ENCODE results near the gene HPGD. TPM values are rescaled to one million over a fixed set of nuclear protein-coding genes. Genes with fewer than 3 reads are reported as not detected.

Gene HPGD
- total RNA-seq, 1 donor from 2014 or later, result 134 TPM

DNA sequence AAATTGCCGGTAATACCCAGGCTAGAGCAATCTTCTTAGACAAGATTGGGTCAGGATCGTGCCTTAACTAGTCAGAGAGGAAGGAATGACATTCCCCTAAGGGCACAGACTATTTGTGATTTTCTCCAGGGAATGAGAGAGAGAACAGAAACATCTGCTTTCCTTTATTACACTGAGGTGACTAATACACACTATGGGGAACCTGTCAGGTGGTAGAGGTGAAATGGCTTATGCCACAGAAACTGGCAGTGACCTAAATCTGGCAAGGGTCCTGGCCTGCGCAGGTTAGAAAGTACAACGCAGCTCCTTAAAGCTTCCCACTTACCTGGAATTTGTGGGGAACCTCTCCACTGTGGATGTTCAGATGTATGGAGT is 16.6 kb upstream of the HPGD start:
- Histone ChIP-seq H3K27ac (no peak overlapping the region), H3K4me1 (peaks cover 7% of the 10 kb centered on the region), H3K4me3 (no peak overlapping the region), H3K36me3 (no peaks in the 10 kb centered on the region), H3K9me3 (no peaks in the 10 kb centered on the region), H3K27me3 (no peaks in the 10 kb centered on the region)
- intact Hi-C loops (cut with DNase I), result no loop called here
- TF ChIP-seq POLR2A (IDR thresholded peaks at IDR 0.05), result no peak
- peak in 1 of 2 donors; percentile 69 for TF ChIP-seq POLR2AphosphoS5 (IDR thresholded peaks at IDR 0.05; ENCODE audit: insufficient read depth in 1 of 2, low read depth in 1 of 2)
- TF ChIP-seq, protein P1, sequence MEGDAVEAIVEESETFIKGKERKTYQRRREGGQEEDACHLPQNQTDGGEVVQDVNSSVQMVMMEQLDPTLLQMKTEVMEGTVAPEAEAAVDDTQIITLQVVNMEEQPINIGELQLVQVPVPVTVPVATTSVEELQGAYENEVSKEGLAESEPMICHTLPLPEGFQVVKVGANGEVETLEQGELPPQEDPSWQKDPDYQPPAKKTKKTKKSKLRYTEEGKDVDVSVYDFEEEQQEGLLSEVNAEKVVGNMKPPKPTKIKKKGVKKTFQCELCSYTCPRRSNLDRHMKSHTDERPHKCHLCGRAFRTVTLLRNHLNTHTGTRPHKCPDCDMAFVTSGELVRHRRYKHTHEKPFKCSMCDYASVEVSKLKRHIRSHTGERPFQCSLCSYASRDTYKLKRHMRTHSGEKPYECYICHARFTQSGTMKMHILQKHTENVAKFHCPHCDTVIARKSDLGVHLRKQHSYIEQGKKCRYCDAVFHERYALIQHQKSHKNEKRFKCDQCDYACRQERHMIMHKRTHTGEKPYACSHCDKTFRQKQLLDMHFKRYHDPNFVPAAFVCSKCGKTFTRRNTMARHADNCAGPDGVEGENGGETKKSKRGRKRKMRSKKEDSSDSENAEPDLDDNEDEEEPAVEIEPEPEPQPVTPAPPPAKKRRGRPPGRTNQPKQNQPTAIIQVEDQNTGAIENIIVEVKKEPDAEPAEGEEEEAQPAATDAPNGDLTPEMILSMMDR (IDR thresholded peaks at IDR 0.05), result no peak
- DNase-seq (ENCODE audit: extremely low spot score in 2 of 2), result no peak

DNA sequence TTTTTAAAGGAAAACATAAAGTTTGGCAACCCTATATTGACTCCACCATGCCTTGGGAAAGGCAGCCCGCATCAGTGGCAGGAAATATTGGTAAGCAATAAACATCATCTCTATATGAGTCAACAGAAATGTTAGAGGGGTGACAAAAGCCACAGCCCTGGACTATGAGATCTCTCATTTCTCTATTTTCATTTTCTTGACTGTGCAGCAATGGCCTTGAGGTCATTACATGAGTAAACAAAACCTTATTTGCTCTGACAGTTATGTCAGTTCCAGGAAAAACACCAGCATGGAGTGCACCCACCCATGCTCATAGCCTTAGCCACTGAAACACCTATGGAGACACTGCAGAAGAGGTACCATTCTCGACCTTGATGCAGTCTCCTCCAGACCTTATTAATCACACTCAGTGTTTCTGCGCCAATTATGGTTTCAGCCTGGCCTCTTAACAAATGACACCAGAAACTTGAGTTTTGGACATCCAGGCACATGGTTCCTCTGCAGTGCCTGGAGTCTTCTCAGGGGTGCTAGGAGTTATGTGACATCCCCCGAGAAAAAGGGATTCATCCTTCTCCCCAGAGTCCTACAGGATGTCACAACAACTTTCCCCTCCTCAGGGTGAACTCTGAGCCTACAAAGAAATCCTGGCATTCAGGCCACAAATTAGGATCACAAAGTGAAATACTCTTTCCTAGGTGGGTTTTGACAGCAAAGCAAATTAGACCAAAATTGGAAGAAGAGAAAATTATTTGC is 16.0 kb upstream of the HPGD start:
- Histone ChIP-seq H3K4me3 (no peak overlapping the region), H3K4me1 (peaks cover 7% of the 10 kb centered on the region), H3K36me3 (no peaks in the 10 kb centered on the region), H3K9me3 (no peaks in the 10 kb centered on the region), H3K27me3 (no peaks in the 10 kb centered on the region), H3K27ac (no peak overlapping the region)
- intact Hi-C loops (cut with DNase I), result no loop called here
- TF ChIP-seq, protein P1 (IDR thresholded peaks at IDR 0.05), result no peak
- TF ChIP-seq POLR2AphosphoS5 (IDR thresholded peaks at IDR 0.05; ENCODE audit: insufficient read depth in 1 of 2, low read depth in 1 of 2) (no peak), POLR2A (IDR thresholded peaks at IDR 0.05) (no peak)
- DNase-seq (ENCODE audit: extremely low spot score in 2 of 2), result no peak

DNA sequence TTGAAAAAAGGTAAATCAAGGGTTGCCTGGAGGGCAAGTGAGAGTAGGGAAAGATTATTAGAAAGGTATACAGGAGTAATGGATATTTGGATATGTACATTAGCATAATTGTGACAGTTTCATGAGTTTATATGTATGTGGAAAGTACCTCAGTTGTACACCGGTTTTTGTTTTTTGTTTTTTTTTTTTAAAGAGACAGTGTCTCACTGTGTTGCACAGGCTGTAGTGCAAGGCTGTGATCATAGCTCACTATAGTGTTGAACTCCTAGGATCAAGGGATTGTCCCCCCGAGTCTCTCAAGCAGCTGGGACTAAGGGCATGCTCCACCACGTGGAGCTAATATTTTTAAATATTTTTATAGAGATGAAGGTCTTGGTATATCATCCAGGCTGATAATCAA is 15.3 kb upstream of the HPGD start:
- Histone ChIP-seq H3K36me3 (no peaks in the 10 kb centered on the region), H3K27me3 (no peaks in the 10 kb centered on the region), H3K4me1 (peaks cover 7% of the 10 kb centered on the region), H3K4me3 (no peak overlapping the region), H3K9me3 (no peaks in the 10 kb centered on the region), H3K27ac (no peak overlapping the region)
- no peak for DNase-seq (ENCODE audit: extremely low spot score in 2 of 2)
- intact Hi-C loops (cut with DNase I), result no loop called here
- TF ChIP-seq, protein P1 (IDR thresholded peaks at IDR 0.05), result no peak
- no peak for TF ChIP-seq POLR2AphosphoS5 (IDR thresholded peaks at IDR 0.05; ENCODE audit: insufficient read depth in 1 of 2, low read depth in 1 of 2)
- no peak for TF ChIP-seq POLR2A (IDR thresholded peaks at IDR 0.05)

DNA sequence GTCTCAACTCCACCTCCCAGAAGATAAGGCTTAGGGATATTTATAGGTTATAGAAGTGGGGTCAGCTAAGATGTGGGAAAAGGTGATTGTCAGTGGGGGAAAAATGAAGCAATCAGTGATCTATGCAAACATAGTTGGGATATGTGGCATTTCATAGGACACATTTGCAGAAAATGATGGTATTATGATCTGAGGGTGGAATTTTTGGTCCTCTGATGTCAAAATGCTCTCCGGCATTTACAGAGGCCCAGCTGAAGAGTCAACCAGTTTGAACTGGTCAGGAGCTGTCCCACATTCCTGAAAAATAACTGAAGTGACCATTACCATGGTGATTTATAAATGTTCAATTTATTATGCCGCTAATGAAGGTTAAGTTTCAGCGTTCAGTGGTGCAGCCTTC is 12.2 kb upstream of the HPGD start:
- H3K4me1 ChIP-seq, result peaks cover 7% of the 10 kb centered on the region
- intact Hi-C loops (cut with DNase I), result no loop called here

DNA sequence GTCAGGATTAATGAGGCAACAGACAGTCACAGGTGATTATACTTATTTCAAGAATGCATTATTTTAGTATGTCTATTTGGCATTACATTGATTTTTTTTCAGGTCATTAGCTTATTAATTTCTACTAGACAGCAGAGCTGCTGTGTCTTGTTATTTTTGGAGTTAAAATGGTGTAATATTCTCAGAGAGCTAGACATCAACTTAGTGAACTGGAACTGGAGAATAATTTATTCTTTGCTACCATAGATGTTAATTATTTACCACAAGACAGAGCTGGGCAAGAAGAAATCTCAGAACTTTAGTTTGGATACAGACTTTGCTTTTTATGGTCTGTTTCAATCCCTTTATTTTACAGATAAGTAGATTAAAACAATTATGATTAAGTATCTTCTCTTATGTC is 10.2 kb upstream of the HPGD start:
- TF ChIP-seq, protein P1 (IDR thresholded peaks at IDR 0.05), result no peak
- TF ChIP-seq POLR2AphosphoS5 (IDR thresholded peaks at IDR 0.05; ENCODE audit: insufficient read depth in 1 of 2, low read depth in 1 of 2) (no peak), POLR2A (IDR thresholded peaks at IDR 0.05) (no peak)
- Histone ChIP-seq H3K4me1 (no peaks in the 10 kb centered on the region), H3K27me3 (no peaks in the 10 kb centered on the region), H3K4me3 (no peak overlapping the region), H3K9me3 (no peaks in the 10 kb centered on the region), H3K36me3 (no peaks in the 10 kb centered on the region), H3K27ac (no peak overlapping the region)
- DNase-seq (ENCODE audit: extremely low spot score in 2 of 2), result no peak
- intact Hi-C loops (cut with DNase I), result no loop called here

More for the DNA sequence above, 12.2 kb upstream of the HPGD start:
- DNase-seq (ENCODE audit: extremely low spot score in 2 of 2), result no peak
- TF ChIP-seq, protein P1 (IDR thresholded peaks at IDR 0.05), result no peak
- no peaks in the 10 kb centered on the region for H3K27me3 ChIP-seq
- H3K36me3 ChIP-seq, result no peaks in the 10 kb centered on the region
- no peak overlapping the region for H3K27ac ChIP-seq
- no peak overlapping the region for H3K4me3 ChIP-seq
- no peaks in the 10 kb centered on the region for H3K9me3 ChIP-seq
